COLO829 (cell line): ENCODE measurements around the gene TNNI3.
"Not testable (repeated sequence)": the region's sequence is repeated elsewhere in the genome, so short reads cannot be mapped to it uniquely, and the experiment has no call there.

Source experiments
- DNase-seq: peaks from one replicate; pipeline ENCODE4 v3.0.0; 2012; ENCODE audit warnings: low spot score

TNNI3 gene

GRCh38 chr19:55112777-55113569, 44.6 kb downstream of the TNNI3 start:
- no peak for DNase-seq

GRCh38 chr19:55112246-55112776, 45.2 kb downstream of the TNNI3 start:
- DNase-seq, result no peak

GRCh38 chr19:55111238-55111831, 46.2 kb downstream of the TNNI3 start:
- no peak for DNase-seq

GRCh38 chr19:55109527-55110291, 47.8 kb downstream of the TNNI3 start:
- DNase-seq, result no peak

GRCh38 chr19:55107252-55107651, 50.3 kb downstream of the TNNI3 start:
- DNase-seq, result not testable (repeated sequence)

GRCh38 chr19:55106591-55106990, 50.9 kb downstream of the TNNI3 start:
- no peak for DNase-seq

GRCh38 chr19:55105237-55105636, 52.3 kb downstream of the TNNI3 start:
- DNase-seq, result no peak

- DNase-seq, result no peak
These were observed 54.3 kb downstream of the TNNI3 start for GRCh38 chr19:55103190-55103589.
